ENCODE measurements around the gene PGBD2.
A peak's percentile ranks its signal among the peaks of the same experiment; 100 is the strongest.
"Not testable (repeated sequence)": the region's sequence is repeated elsewhere in the genome, so short reads cannot be mapped to it uniquely, and the experiment has no call there.

Gene PGBD2

DNA sequence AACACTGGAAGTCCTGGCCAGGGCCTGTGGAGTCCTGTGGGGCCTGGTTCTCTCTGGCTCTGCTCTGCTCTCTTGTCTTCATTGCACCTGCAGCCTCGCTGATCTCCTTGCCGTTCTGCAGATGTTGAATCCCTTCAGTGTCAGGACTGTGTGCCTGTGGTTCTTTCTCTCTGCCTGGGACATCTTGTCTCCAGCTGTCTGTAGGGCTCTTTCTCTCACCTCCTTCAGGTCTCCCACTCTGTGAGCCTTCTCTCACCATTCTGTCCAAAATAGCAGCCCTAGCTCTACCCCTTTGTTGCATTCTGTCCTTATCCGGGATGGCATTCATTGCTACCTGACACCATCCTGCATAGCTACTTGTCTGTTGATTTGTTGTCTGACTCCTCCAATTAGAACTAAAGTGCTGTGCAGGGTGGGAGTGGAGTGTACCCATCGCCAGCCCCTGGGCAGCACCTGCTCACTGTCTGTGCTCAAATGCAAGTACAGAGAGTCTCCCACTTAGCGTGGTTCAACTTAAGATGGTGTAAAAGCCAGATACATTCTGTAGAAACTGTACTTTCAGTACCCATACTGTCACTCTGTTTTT lies 8.9 kb downstream of the PGBD2 start:
- H3K4me3 ChIP-seq (ENCODE audit: low read depth, low read length) = no peak overlapping the region
- H3K9me3 ChIP-seq (ENCODE audit: severe bottlenecking) = peaks cover 7% of the 10 kb centered on the region
- DNase-seq = no peak
- H3K27me3 ChIP-seq (ENCODE audit: insufficient read depth, low read depth, severe bottlenecking) = no peaks in the 10 kb centered on the region
- no peak for TF ChIP-seq CTCF (IDR thresholded peaks at IDR 0.05; ENCODE audit: low read depth, low read length)
- H3K36me3 ChIP-seq = peaks cover 27% of the 10 kb centered on the region
- no peak overlapping the region for H3K27ac ChIP-seq

- Histone ChIP-seq H3K4me3 (ENCODE audit: low read depth, low read length) (no peak overlapping the region), H3K36me3 (peaks cover 27% of the 10 kb centered on the region), H3K27me3 (ENCODE audit: insufficient read depth, low read depth, severe bottlenecking) (no peaks in the 10 kb centered on the region), H3K9me3 (ENCODE audit: severe bottlenecking) (no peaks in the 10 kb centered on the region), H3K27ac (no peak overlapping the region)
- TF ChIP-seq CTCF (IDR thresholded peaks at IDR 0.05; ENCODE audit: low read depth, low read length) = no peak
- DNase-seq = no peak
These were observed 12.1 kb downstream of the PGBD2 start for GRCh38 chr1:248918131-248918530.

- no peak for DNase-seq
- no peak for TF ChIP-seq CTCF (IDR thresholded peaks at IDR 0.05; ENCODE audit: low read depth, low read length)
- no peaks in the 10 kb centered on the region for H3K9me3 ChIP-seq (ENCODE audit: severe bottlenecking)
- H3K36me3 ChIP-seq = no peaks in the 10 kb centered on the region; the same call in none of the 2 replicates
- no peak overlapping the region for H3K4me3 ChIP-seq (ENCODE audit: low read depth, low read length)
- H3K27me3 ChIP-seq (ENCODE audit: insufficient read depth, low read depth, severe bottlenecking) = no peaks in the 10 kb centered on the region
- H3K27ac ChIP-seq = no peak overlapping the region
These were observed 17.6 kb downstream of the PGBD2 start for GRCh38 chr1:248923352-248924338.

- TF ChIP-seq CTCF (IDR thresholded peaks at IDR 0.05; ENCODE audit: low read depth, low read length) = peak; percentile 61
- H3K36me3 ChIP-seq = no peaks in the 10 kb centered on the region
- peak; percentile 72 for DNase-seq
- H3K9me3 ChIP-seq (ENCODE audit: severe bottlenecking) = no peaks in the 10 kb centered on the region
- no peak overlapping the region for H3K4me3 ChIP-seq (ENCODE audit: low read depth, low read length)
- H3K27ac ChIP-seq = no peak overlapping the region
- no peaks in the 10 kb centered on the region for H3K27me3 ChIP-seq (ENCODE audit: insufficient read depth, low read depth, severe bottlenecking)
These were observed 18.9 kb downstream of the PGBD2 start for GRCh38 chr1:248924696-248925532.

DNA sequence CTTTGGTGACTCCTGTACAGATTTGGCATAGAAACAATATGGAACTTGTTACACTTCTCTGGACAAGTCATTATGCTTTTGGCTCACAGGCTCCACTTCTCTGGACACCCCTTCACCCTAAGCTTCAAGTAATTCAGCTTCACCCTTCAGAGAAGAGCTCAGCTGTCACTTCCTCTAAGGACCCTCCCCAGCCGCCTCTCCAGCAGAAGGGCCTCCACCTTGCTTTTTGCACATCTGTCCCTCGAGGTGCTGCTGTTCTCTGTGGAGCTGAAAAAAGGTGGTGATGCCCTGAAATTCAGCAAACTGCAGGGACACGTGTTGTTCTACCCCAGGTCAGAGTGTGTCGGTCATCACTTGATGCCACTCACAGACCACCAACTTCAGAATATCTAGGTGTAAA lies 19.8 kb downstream of the PGBD2 start:
- DNase-seq; H3K9me3 ChIP-seq (ENCODE audit: severe bottlenecking); H3K27me3 ChIP-seq (ENCODE audit: insufficient read depth, low read depth, severe bottlenecking); H3K36me3 ChIP-seq; H3K27ac ChIP-seq; H3K4me3 ChIP-seq (ENCODE audit: low read depth, low read length): not testable (repeated sequence)

All from WERI-Rb-1 (cell line).